Progenitor cell of endocrine pancreas (in vitro differentiated cells): ENCODE measurements around the gene TGFBR1. TPM values are rescaled to one million over a fixed set of nuclear protein-coding genes. Genes with fewer than 3 reads are reported as not detected.

Experiments used
- DNase-seq: peaks from one replicate; pipeline ENCODE4 v3.0.0; 2021; ENCODE audit warnings: low spot score; ENCODE audit not compliant: unreplicated experiment
- H3K27ac Mint-ChIP-seq: 2 replicates; pipeline ENCODE4 v1.8.0; 2021; ENCODE audit warnings: mild to moderate bottlenecking, moderate library complexity, mixed read lengths
- H3K27me3 Mint-ChIP-seq: 2 replicates; pipeline ENCODE4 v1.8.0; 2021; ENCODE audit warnings: mixed read lengths
- H3K36me3 Mint-ChIP-seq: 2 replicates; pipeline ENCODE4 v1.8.0; 2022; ENCODE audit warnings: mixed read lengths; ENCODE audit not compliant: insufficient read depth
- H3K4me1 Mint-ChIP-seq: 2 replicates; pipeline ENCODE4 v1.8.0; 2021; ENCODE audit warnings: low read depth, mixed read lengths
- H3K4me3 Mint-ChIP-seq: 2 replicates; pipeline ENCODE4 v1.8.0; 2021; ENCODE audit warnings: low read depth, mild to moderate bottlenecking, moderate library complexity, mixed read lengths
- H3K9me3 Mint-ChIP-seq: 2 replicates; pipeline ENCODE4 v1.8.0; 2021; ENCODE audit warnings: low read depth, mixed read lengths
- CTCF ChIP-seq: fragments of 200-600 bp; sonication (generic); IDR thresholded peaks from one replicate; pipeline ENCODE4 v1.5.0; 2021; ENCODE audit warnings: antibody characterized with exemption, mild to moderate bottlenecking; ENCODE audit not compliant: unreplicated experiment
- total RNA-seq: library from RNA; stranded (reverse); gene quantifications from 2 replicates; pipeline ENCODE4 v1.2.1, GENCODE V29; 2021

TGFBR1 gene
- total RNA-seq, 1 donor from 2014 or later, result 93.8 TPM

- Mint-ChIP-seq H3K4me3 (no peak overlapping the region), H3K27me3 (peaks cover 4% of the 10 kb centered on the region), H3K4me1 (no peaks in the 10 kb centered on the region), H3K36me3 (no peaks in the 10 kb centered on the region), H3K27ac (no peak overlapping the region), H3K9me3 (peaks cover 6% of the 10 kb centered on the region)
- no peak for DNase-seq
- no peak for TF ChIP-seq CTCF
Measured at GRCh38 chr9:99085949-99086948, 18.7 kb upstream of the TGFBR1 start.

GRCh38 chr9:99087462-99087861 is 17.5 kb upstream of the TGFBR1 start:
- H3K27ac Mint-ChIP-seq, result no peak overlapping the region
- H3K4me1 Mint-ChIP-seq, result no peaks in the 10 kb centered on the region
- TF ChIP-seq CTCF, result no peak
- no peak for DNase-seq
- H3K27me3 Mint-ChIP-seq, result peaks cover 4% of the 10 kb centered on the region
- H3K4me3 Mint-ChIP-seq, result no peak overlapping the region
- no peaks in the 10 kb centered on the region for H3K36me3 Mint-ChIP-seq
- H3K9me3 Mint-ChIP-seq, result peaks cover 6% of the 10 kb centered on the region

GRCh38 chr9:99090336-99091130 is 14.4 kb upstream of the TGFBR1 start:
- no peak overlapping the region for H3K4me3 Mint-ChIP-seq
- no peak overlapping the region for H3K27ac Mint-ChIP-seq
- peaks cover 6% of the 10 kb centered on the region for H3K9me3 Mint-ChIP-seq
- H3K4me1 Mint-ChIP-seq, result no peaks in the 10 kb centered on the region
- no peak for TF ChIP-seq CTCF
- DNase-seq, result no peak
- no peaks in the 10 kb centered on the region for H3K27me3 Mint-ChIP-seq
- no peaks in the 10 kb centered on the region for H3K36me3 Mint-ChIP-seq

- H3K4me3 Mint-ChIP-seq, result no peak overlapping the region
Measured at GRCh38 chr9:99092643-99093491, 12.0 kb upstream of the TGFBR1 start.

More at GRCh38 chr9:99092643-99093491, 12.0 kb upstream of the TGFBR1 start:
- peaks cover 6% of the 10 kb centered on the region for H3K9me3 Mint-ChIP-seq
- peaks cover 11% of the 10 kb centered on the region for H3K27me3 Mint-ChIP-seq
- H3K36me3 Mint-ChIP-seq, result no peaks in the 10 kb centered on the region
- TF ChIP-seq CTCF, result no peak
- H3K27ac Mint-ChIP-seq, result no peak overlapping the region
- H3K4me1 Mint-ChIP-seq, result no peaks in the 10 kb centered on the region
- no peak for DNase-seq
